HepG2 (cell line): Measurements from ENCODE around the gene MBIP. TPM values are rescaled to one million over a fixed set of nuclear protein-coding genes. Genes with fewer than 3 reads are reported as not detected.
A peak's percentile ranks its signal among the peaks of the same experiment; 100 is the strongest.

Experiments
- ATAC-seq: fragments of 200-7000 bp; cut with Tn5 transposase; 3 replicates; pipeline ENCODE4 v1.9.1; 2020; ENCODE audit warnings: mild to moderate bottlenecking, moderate library complexity
- BruUV-seq: library from RNA; stranded (reverse); fragments of 400-500 nt; replicated peaks from 2 replicates; lab custom pipeline; 2021; lab: Mats Ljungman, UMichigan
- CTCF ChIA-PET: fragments of 300-600 bp; formaldehyde crosslinking; extraction: SDS; loops from one replicate; lab custom pipeline; 2021; ENCODE audit warnings: low total read pairs, inconsistent platforms, low intra/inter-chr PET ratio; lab: Yijun Ruan, JAX
- POLR2A ChIA-PET: fragments of 350-600 bp; sonication (Branson Sonifier 250); formaldehyde crosslinking; loops from one replicate; lab custom pipeline; 2020; ENCODE audit warnings: antibody characterized with exemption, inconsistent platforms; lab: Yijun Ruan, JAX
- DNase-seq: peaks from one replicate; pipeline ENCODE4 v3.0.0-alpha.2; 2015; ENCODE audit warnings: low spot score
- FAIRE-seq: peaks from 3 replicates; lab custom pipeline; 2011; peaks lifted over from hg19 to GRCh38; lab: Jason Lieb, UNC
- H2AFZ ChIP-seq: one replicate; pipeline ENCODE4 v1.6.1; 2011; ENCODE audit warnings: low read length, inconsistent platforms
- H3K27ac ChIP-seq: fragments of 300-600 bp; 3 replicates; pipeline ENCODE4 v1.8.0; 2011; ENCODE audit warnings: mixed run types, mild to moderate bottlenecking, mixed read lengths, low read length, inconsistent platforms; ENCODE audit not compliant: insufficient read depth; ENCODE audit errors: extremely low read length
- H3K27me3 ChIP-seq, 2 experiments: fragments of 200-600 bp in 1 of 2; 2 replicates in 1 of 2; 3 replicates in 1 of 2; pipeline versions ENCODE4 v1.6.0 to v1.8.0; 2011; ENCODE audit warnings: low read length in 2 of 2, mild to moderate bottlenecking in 2 of 2, moderate library complexity in 2 of 2, inconsistent platforms in 1 of 2; ENCODE audit not compliant: insufficient read depth in 2 of 2, control insufficient read depth in 1 of 2
- H3K36me3 ChIP-seq, 2 experiments: fragments of 200-600 bp in 1 of 2; replicated peaks in 1 of 2; 2 replicates in 1 of 2; 3 replicates in 1 of 2; pipeline versions ENCODE4 v1.5.1 to v1.8.0; 2011; ENCODE audit warnings: low read length in 2 of 2, inconsistent platforms in 1 of 2; ENCODE audit not compliant: insufficient read depth in 2 of 2, control insufficient read depth in 1 of 2
- H3K4me1 ChIP-seq: 2 replicates; pipeline ENCODE4 v1.5.1; 2012; ENCODE audit warnings: low read length, inconsistent platforms; ENCODE audit not compliant: insufficient read depth
- H3K4me2 ChIP-seq: 2 replicates; pipeline ENCODE4 v1.6.0; 2011; ENCODE audit warnings: low read depth, low read length, inconsistent platforms
- H3K4me3 ChIP-seq, 3 experiments: fragments of 200-600 bp in 1 of 3; sonication (generic), shearing (Covaris generic) in 1 of 3; replicated peaks in 1 of 3; 2 replicates each; pipeline ENCODE4 v1.5.1; 2011 to 2016; ENCODE audit warnings: low read length in 3 of 3, inconsistent platforms in 2 of 3, low read depth in 2 of 3, mild to moderate bottlenecking in 2 of 3, control low read depth in 1 of 3, mixed read lengths in 1 of 3; ENCODE audit not compliant: insufficient read depth in 1 of 3
- H3K79me2 ChIP-seq: one replicate; pipeline ENCODE4 v1.6.1; 2011; ENCODE audit warnings: low read length, inconsistent platforms; ENCODE audit not compliant: insufficient read depth
- H3K9ac ChIP-seq: 2 replicates; pipeline ENCODE4 v1.6.0; 2011; ENCODE audit warnings: mild to moderate bottlenecking, low read depth, low read length, inconsistent platforms; ENCODE audit not compliant: insufficient read depth
- H3K9me3 ChIP-seq: 2 replicates; pipeline ENCODE4 v1.5.1; 2012; ENCODE audit warnings: mild to moderate bottlenecking, low read length
- H4K20me1 ChIP-seq: 2 replicates; pipeline ENCODE4 v1.6.0; 2011; ENCODE audit warnings: inconsistent platforms, mild to moderate bottlenecking, low read length, moderate library complexity; ENCODE audit not compliant: insufficient read depth
- NRL ChIP-seq: sonication (generic); formaldehyde crosslinking; IDR thresholded peaks from 2 replicates; pipeline ENCODE4 v1.5.0; 2020; ENCODE audit warnings: missing genetic modification reagents, mild to moderate bottlenecking, moderate library complexity, borderline replicate concordance
- YEATS2 ChIP-seq: sonication (generic); formaldehyde crosslinking; IDR thresholded peaks from 2 replicates; pipeline ENCODE4 v1.4.0; 2020; ENCODE audit warnings: missing genetic modification reagents, borderline replicate concordance
- WGBS: methylation state at CpG from one replicate; pipeline ENCODE4 v1.1.6; 2017; ENCODE audit warnings: low lambda C conversion rate; 5-methylcytosine and 5-hydroxymethylcytosine counted together
- in situ Hi-C: cut with HindIII; loops from 2 replicates; pipeline ENCODE4 v1.10.0; 2017; ENCODE audit warnings: low pct_unique_long_range_greater_than_20kb; ENCODE audit not compliant: extremely low pct_ligation_motif_present
- intact Hi-C: fragments of 100-400 bp; cut with micrococcal nuclease; formaldehyde crosslinking; loops from one replicate; pipeline ENCODE4 v1.10.0; 2022; ENCODE audit not compliant: unreplicated experiment
- polyA plus RNA-seq, 8 experiments: library from polyadenylated mRNA; depleted of rRNA in 3 of 8; stranded (reverse) in 7 of 8; unstranded in 1 of 8; fragments of >200 nt; fragmentation: Illumina TruSeq in 4 of 8; extraction: Trizol in 4 of 8; gene quantifications; 2 replicates each; pipeline versions ENCODE4 v1.2.1 to v1.2.3, GENCODE V29; 2011 to 2016; ENCODE audit warnings: low read depth in 4 of 8, missing spikeins in 1 of 8, mixed read lengths in 1 of 8; ENCODE audit not compliant: insufficient read depth in 1 of 8
- total RNA-seq, 5 experiments: library from RNA; depleted of rRNA; stranded (reverse); fragments of >200 nt; fragmentation: Illumina TruSeq; extraction: Trizol; gene quantifications; 2 replicates each; pipeline ENCODE4 v1.2.3, GENCODE V29; 2016; ENCODE audit warnings: low read depth in 1 of 5

MBIP gene
- total and polyA plus RNA-seq, 2 of the 13 experiments (the other 11 are each of a cell fraction or from before 2014, with no cell fraction given) = 48.1 to 48.6 TPM

GRCh38 chr14:36302823-36303222, 17.6 kb downstream of the MBIP start:
- ATAC-seq = peak; percentile 57
- Histone ChIP-seq H3K4me3 (no peak overlapping the region), H3K79me2 (no peaks in the 10 kb centered on the region), H3K27ac (no peak overlapping the region), H3K4me1 (peaks cover 11% of the 10 kb centered on the region), H4K20me1 (no peaks in the 10 kb centered on the region), H2AFZ (no peak overlapping the region), H3K9me3 (no peaks in the 10 kb centered on the region), H3K27me3 (no peaks in the 10 kb centered on the region), H3K36me3 (peaks cover 15 to 82% of the 10 kb centered on the region in 2 experiments), H3K4me2 (no peak overlapping the region), H3K9ac (no peak overlapping the region)
- TF ChIP-seq NRL (CRISPR knock-in tag) = no peak
- ChIA-PET CTCF (no interaction called here), POLR2A (interaction anchor here (1.6 kb wide), 1 partner anchor 17 kb away, joined by 4 read pairs; the partner anchor contains the start of gene MBIP)
- intact Hi-C loops = no loop called here
- BruUV-seq = no TSS peak
- 94% methylated on average over 2 of the region's 2 CpGs for WGBS
- no peak for DNase-seq
- FAIRE-seq = no peak
- in situ Hi-C loops = no loop called here

DNA sequence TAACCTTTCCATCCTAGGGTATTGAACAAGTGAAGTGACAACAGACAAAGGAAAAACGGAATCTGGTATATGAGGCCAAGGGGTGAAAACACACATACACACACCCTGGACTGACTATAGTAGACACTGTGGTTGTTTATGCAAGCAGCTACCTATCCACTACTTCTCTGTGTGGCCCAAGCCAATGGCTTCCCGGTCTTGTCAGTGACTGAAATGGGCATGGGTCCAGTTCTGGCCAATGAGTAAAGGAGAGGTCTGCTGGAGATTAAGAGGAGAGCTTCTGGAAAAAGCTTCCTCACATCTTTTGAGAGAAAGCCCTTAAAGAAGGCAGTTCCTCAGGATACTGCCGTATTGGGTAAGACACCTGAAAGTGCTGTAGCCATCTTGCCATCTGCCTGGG, 19.3 kb downstream of the MBIP start:
- intact Hi-C loops = no loop called here
- no peak overlapping the region for H2AFZ ChIP-seq
- H3K4me3 ChIP-seq = no peak overlapping the region
- no TSS peak for BruUV-seq
- H3K4me2 ChIP-seq = no peak overlapping the region
- no peak overlapping the region for H3K9ac ChIP-seq
- in situ Hi-C loops = no loop called here
- no peak for DNase-seq
- H3K27me3 ChIP-seq = no peaks in the 10 kb centered on the region
- peak; percentile 31 for ATAC-seq
- no peak overlapping the region for H3K27ac ChIP-seq
- peaks cover 11% of the 10 kb centered on the region for H3K4me1 ChIP-seq
- CTCF ChIA-PET = no interaction called here
- no peaks in the 10 kb centered on the region for H4K20me1 ChIP-seq
- TF ChIP-seq YEATS2 (CRISPR knock-in tag) = no peak
- POLR2A ChIA-PET = interaction anchor here (1.5 kb wide), 1 partner anchor 19 kb away, joined by 6 read pairs; the partner anchor contains the start of gene MBIP
- 86% methylated on average over 3 of the region's 3 CpGs for WGBS
- H3K9me3 ChIP-seq = no peaks in the 10 kb centered on the region
- H3K36me3 ChIP-seq = peaks cover 18 to 86% of the 10 kb centered on the region in 2 experiments
- FAIRE-seq = no peak
- H3K79me2 ChIP-seq = no peaks in the 10 kb centered on the region
